GM23338 (cell line): ENCODE data around the gene FFAR3.

ENCODE experiments used
- CREB1 ChIP-seq: fragments of 250-450 bp; sonication (Bioruptor Pico); IDR thresholded peaks from 2 replicates; pipeline ENCODE4 v1.5.0; 2020; ENCODE audit warnings: low read depth, mild to moderate bottlenecking, moderate library complexity
- CTCF ChIP-seq, 2 experiments: fragments of 200-600 bp in 1 of 2; sonication (generic) in 1 of 2; conservative IDR thresholded peaks; 2 replicates each; pipeline versions ENCODE4 v1.5.1 to v1.6.1; 2016 to 2017; ENCODE audit warnings: antibody characterized with exemption in 2 of 2, low read depth in 2 of 2, mild to moderate bottlenecking in 2 of 2, moderate library complexity in 1 of 2
- EZH2 ChIP-seq: fragments of 200-600 bp; sonication (generic); IDR thresholded peaks from one replicate; pipeline ENCODE4 v1.8.0; 2017; ENCODE audit warnings: antibody characterized with exemption, mild to moderate bottlenecking, low read depth; ENCODE audit not compliant: unreplicated experiment
- EZH2phosphoT487 ChIP-seq: fragments of 200-600 bp; sonication (generic); IDR thresholded peaks from one replicate; pipeline ENCODE4 v1.8.1; 2018; ENCODE audit warnings: antibody characterized with exemption; ENCODE audit not compliant: unreplicated experiment
- JUNB ChIP-seq: IDR thresholded peaks from one replicate; pipeline ENCODE4 v1.6.1; 2016; ENCODE audit warnings: antibody characterized with exemption; ENCODE audit not compliant: unreplicated experiment
- POLR2AphosphoS5 ChIP-seq: IDR thresholded peaks from 2 replicates; pipeline ENCODE4 v1.6.1; 2016; ENCODE audit warnings: antibody characterized with exemption, low read depth
- REST ChIP-seq: IDR thresholded peaks from one replicate; pipeline ENCODE4 v1.6.1; 2018; ENCODE audit warnings: antibody characterized with exemption; ENCODE audit not compliant: unreplicated experiment

- TF ChIP-seq CTCF (conservative IDR thresholded peaks at IDR 0.05; ENCODE audit: low read depth in 2 of 2) (no peak), EZH2 (no peak), EZH2phosphoT487 (no peak), POLR2AphosphoS5 (no peak), JUNB (no peak), CREB1 (CRISPR knock-in tag) (no peak), REST (no peak)
Observed at GRCh38 chr19:35357867-35358573, at the start of gene FFAR3.
